AG09309 (cell line): ENCODE results near the gene NOL4L.

Source experiments
- DNase-seq: peaks from one replicate; pipeline ENCODE4 v3.0.0-alpha.2; 2010; ENCODE audit warnings: low read depth
- H3K4me3 ChIP-seq: 2 replicates; pipeline ENCODE4 v1.5.1; 2011; ENCODE audit warnings: mild to moderate bottlenecking, low read depth, low read length, moderate library complexity; ENCODE audit not compliant: control insufficient read depth
- CTCF ChIP-seq: IDR thresholded peaks from 2 replicates; pipeline ENCODE4 v1.5.1; 2011; ENCODE audit warnings: mild to moderate bottlenecking, low read depth, low read length, inconsistent platforms; ENCODE audit not compliant: insufficient read depth, control insufficient read depth; ENCODE audit errors: missing control alignments

The NOL4L gene

DNA sequence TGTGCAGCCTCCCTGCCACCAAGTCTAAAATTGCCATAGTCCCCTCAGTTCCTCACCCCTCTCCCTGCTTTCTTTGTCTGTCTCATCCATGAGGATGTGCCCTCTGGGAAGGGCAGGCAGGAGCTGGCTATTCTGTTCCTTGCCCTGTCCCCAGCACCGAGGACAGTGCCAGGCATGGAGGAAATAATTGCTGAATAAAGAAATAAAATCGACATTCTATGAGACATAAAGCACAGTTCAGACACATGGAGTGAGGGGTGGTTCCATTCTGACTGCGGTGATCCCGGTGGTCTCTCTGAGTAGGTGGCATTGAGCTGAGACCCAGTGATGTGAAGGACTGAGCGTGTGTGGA is 23.5 kb upstream of the NOL4L start:
- no peak overlapping the region for H3K4me3 ChIP-seq
- no peak for DNase-seq
- TF ChIP-seq CTCF, result no peak

DNA sequence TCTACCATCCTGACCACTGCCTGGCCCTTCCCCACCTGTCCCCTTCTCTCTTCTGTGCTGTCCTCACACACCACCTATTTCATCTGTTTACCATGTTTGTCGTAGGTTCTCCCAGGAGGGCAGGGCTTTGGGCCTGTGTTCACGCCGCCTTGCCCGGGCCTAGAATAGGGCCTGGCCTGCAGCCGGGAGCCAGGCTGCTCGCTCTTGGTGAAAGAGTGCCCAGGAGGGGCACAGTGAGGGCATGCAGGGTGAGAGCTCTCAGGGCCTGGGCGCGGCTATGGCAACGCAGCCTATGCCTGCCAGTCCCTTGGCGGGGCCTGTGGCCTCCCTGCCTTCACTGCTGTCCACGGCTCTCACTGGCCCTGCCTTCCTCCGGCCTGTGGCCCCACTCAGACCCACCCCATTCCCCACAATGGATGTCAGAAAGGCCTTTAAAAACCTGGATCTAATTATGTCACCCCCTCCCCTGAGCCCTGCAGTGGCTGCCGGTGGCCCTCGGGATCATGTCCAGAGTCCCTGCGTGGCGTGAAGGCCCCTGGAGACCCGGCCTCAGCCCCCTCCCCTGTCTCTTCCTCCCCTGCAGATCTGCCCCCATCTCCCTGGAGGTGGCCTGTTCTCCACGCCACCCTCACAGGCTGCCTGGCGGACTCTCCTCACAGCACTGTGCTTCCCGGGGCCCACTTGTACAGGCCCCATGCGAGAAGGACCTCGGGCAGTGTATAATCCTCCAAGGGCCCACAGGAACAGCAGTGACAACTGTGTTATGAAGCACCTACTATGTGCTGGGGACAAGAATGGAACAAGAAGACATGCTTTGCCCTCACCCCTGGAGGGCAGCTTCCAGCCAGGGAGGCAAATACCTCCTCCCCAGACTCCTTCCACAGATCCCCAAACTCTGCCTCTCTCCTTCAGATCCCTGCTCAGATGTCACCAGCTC is 22.9 kb upstream of the NOL4L start:
- no peak for DNase-seq
- TF ChIP-seq CTCF, result no peak
- H3K4me3 ChIP-seq, result no peak overlapping the region

DNA sequence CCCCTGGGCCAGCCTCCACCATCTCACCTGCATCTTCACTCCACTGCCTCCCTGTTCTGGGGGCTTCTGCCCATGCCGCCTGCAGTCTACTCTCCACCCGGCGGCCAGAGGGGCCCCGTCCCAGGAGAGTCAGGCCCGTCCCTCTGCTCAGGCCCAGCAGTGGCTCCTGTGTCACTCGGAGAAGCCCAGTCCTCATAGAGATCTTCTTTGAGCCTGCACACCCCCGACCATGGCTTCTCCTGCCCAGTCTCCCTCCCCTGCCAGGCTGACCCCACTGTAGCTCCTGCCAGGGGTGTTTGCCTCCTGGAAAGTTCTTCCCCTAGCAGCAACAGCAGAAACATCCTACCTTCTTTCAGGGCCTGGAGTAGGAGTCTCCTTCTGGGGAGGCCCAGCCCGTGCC is 22.2 kb upstream of the NOL4L start:
- DNase-seq, result no peak
- no peak for TF ChIP-seq CTCF
- no peak overlapping the region for H3K4me3 ChIP-seq

DNA sequence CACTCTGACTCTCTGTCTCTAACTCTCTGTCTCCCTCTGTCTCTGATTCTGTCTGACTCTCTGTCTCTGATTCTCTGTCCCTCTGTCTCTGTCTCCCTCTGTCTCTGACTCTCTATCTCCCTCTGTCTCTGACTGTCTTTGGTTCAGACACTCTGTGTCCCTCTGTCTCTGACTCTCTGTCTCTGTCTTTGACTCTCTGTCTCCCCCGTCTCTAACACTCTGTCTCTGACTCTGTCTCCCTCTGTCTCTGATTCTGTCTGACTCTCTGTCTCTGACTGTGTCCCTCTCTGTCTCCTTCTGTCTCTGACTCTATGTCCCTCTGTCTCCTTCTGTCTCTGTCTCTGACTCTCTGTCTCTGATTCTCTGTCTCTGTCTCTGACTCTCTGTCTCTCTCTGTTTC is 21.7 kb upstream of the NOL4L start:
- no peak for DNase-seq
- H3K4me3 ChIP-seq, result no peak overlapping the region
- TF ChIP-seq CTCF, result no peak

DNA sequence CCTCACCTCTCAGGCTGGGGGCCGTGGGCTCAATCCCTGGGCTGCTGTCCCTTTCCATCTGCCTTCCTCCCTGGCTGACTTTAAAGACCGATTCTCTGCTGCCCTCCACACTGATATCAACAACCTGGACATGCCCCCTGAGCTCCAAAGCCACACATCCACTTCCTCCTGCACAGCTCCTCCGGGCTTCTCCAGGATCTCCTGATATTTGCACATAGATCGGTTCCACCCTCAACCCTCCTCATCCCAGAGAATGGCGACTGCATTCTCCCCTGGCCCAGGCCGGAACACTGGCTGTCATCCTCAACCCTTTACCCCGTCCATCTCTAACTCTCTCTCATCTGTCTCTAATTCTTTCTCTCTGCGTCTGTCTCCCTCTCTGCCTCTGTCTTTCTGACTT is 21.0 kb upstream of the NOL4L start:
- DNase-seq, result no peak
- TF ChIP-seq CTCF, result no peak
- no peak overlapping the region for H3K4me3 ChIP-seq

GRCh38 chr20:32605167-32605656 is 20.1 kb upstream of the NOL4L start:
- no peak for TF ChIP-seq CTCF
- no peak overlapping the region for H3K4me3 ChIP-seq
- DNase-seq, result no peak
